GM21576 (cell line): ENCODE measurements around the gene AP2A1.

ENCODE experiments used
- ATAC-seq: cut with Tn5 transposase; IDR thresholded peaks from one replicate; pipeline ENCODE4 v1.9.1; 2021; ENCODE audit warnings: mild to moderate bottlenecking, moderate library complexity; ENCODE audit not compliant: unreplicated experiment

Gene AP2A1

GRCh38 chr19:49791776-49792445, 25.1 kb downstream of the AP2A1 start:
- no peak for ATAC-seq

GRCh38 chr19:49792829-49793560, 26.2 kb downstream of the AP2A1 start:
- no peak for ATAC-seq

- ATAC-seq, result no peak
Observed at GRCh38 chr19:49793561-49793840, 26.7 kb downstream of the AP2A1 start.

- ATAC-seq, result no peak
Observed at GRCh38 chr19:49795615-49796014, 28.8 kb downstream of the AP2A1 start.

- no peak for ATAC-seq
Observed at GRCh38 chr19:49798574-49798973, 31.8 kb downstream of the AP2A1 start.

- no peak for ATAC-seq
Observed at GRCh38 chr19:49799271-49799797, 32.5 kb downstream of the AP2A1 start.

- ATAC-seq, result no peak
Observed at GRCh38 chr19:49799798-49800376, 33.1 kb downstream of the AP2A1 start.

- no peak for ATAC-seq
Observed at GRCh38 chr19:49800771-49801170, 34.0 kb downstream of the AP2A1 start.

GRCh38 chr19:49801401-49801888, 34.6 kb downstream of the AP2A1 start:
- ATAC-seq, result no peak

GRCh38 chr19:49801966-49802661, 35.3 kb downstream of the AP2A1 start:
- ATAC-seq, result no peak

- ATAC-seq, result no peak
Observed at GRCh38 chr19:49802836-49803528, 36.2 kb downstream of the AP2A1 start.

- no peak for ATAC-seq
Observed at GRCh38 chr19:49803529-49803856, 36.7 kb downstream of the AP2A1 start.

- no peak for ATAC-seq
Observed at GRCh38 chr19:49805822-49806619, 39.2 kb downstream of the AP2A1 start.

- ATAC-seq, result no peak
Observed at GRCh38 chr19:49806620-49806959, 39.8 kb downstream of the AP2A1 start.

- ATAC-seq, result no peak
Observed at GRCh38 chr19:49807058-49807903, 40.5 kb downstream of the AP2A1 start.

- no peak for ATAC-seq
Observed at GRCh38 chr19:49807904-49808675, 41.3 kb downstream of the AP2A1 start.

- ATAC-seq, result no peak
Observed at GRCh38 chr19:49808711-49809159, 41.9 kb downstream of the AP2A1 start.

GRCh38 chr19:49809160-49809940, 42.5 kb downstream of the AP2A1 start:
- no peak for ATAC-seq
